ENCODE measurements around the gene IP6K3.

DNA sequence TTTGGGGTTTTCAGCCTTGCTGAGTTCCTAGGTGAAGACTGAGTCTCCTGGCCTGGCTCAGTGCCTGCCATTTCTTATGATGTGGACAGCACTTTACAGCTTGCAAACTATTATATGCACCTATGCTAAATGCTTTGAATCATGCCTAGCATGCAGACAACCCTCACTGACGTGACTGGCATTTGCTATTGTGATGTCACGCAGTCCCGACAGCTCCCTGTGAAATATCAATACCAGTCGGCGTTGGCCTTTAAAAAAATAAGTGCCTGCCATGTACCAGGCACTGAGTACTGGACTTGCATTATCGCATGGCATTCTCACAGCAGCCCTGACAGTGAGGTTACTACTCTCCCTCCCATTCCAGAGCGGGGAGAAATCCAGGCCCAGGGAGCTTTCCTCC lies 70.7 kb downstream of the IP6K3 start:
- TF ChIP-seq, protein P1, sequence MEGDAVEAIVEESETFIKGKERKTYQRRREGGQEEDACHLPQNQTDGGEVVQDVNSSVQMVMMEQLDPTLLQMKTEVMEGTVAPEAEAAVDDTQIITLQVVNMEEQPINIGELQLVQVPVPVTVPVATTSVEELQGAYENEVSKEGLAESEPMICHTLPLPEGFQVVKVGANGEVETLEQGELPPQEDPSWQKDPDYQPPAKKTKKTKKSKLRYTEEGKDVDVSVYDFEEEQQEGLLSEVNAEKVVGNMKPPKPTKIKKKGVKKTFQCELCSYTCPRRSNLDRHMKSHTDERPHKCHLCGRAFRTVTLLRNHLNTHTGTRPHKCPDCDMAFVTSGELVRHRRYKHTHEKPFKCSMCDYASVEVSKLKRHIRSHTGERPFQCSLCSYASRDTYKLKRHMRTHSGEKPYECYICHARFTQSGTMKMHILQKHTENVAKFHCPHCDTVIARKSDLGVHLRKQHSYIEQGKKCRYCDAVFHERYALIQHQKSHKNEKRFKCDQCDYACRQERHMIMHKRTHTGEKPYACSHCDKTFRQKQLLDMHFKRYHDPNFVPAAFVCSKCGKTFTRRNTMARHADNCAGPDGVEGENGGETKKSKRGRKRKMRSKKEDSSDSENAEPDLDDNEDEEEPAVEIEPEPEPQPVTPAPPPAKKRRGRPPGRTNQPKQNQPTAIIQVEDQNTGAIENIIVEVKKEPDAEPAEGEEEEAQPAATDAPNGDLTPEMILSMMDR (conservative IDR thresholded peaks at IDR 0.05) = no peak
- TF ChIP-seq ZFX (IDR thresholded peaks at IDR 0.05) = no peak

Measured in C4-2B (cell line).